Ovary (tissue), 9 donors: ENCODE data around the gene PPIL6. TPM values are rescaled to one million over a fixed set of nuclear protein-coding genes. Genes with fewer than 3 reads are reported as not detected.

Experiments used
- DNase-seq, 5 donors: peaks; one replicate each; pipeline ENCODE4 v3.0.0-alpha.2; 2019 to 2020
- H3K27ac ChIP-seq, 2 donors: fragments of 200-600 bp; one replicate each; pipeline versions ENCODE4 v1.5.1 to v1.8.0; 2019 to 2022
- H3K27me3 ChIP-seq: fragments of 200-600 bp; one replicate; pipeline ENCODE4 v1.8.0; 2022
- H3K36me3 ChIP-seq: fragments of 200-600 bp; sonication (generic); one replicate; pipeline ENCODE4 v1.5.1; 2019
- H3K4me1 ChIP-seq: one replicate; pipeline ENCODE4 v1.8.1; 2013; ENCODE audit warnings: mild to moderate bottlenecking, moderate library complexity; ENCODE audit not compliant: insufficient read depth
- H3K4me3 ChIP-seq: fragments of 200-600 bp; sonication (generic); one replicate; pipeline ENCODE4 v1.5.1; 2017
- H3K9me3 ChIP-seq, 2 donors: fragments of 200-600 bp in 1 of 2; sonication (generic) in 1 of 2; one replicate each; pipeline versions ENCODE4 v1.5.1 to v1.8.1; 2013 to 2019; ENCODE audit warnings: mild to moderate bottlenecking in 1 of 2, moderate library complexity in 1 of 2
- CTCF ChIP-seq, 3 donors: fragments of 450-650 bp in 2 of 3; fragments of 200-600 bp in 1 of 3; IDR thresholded peaks; one replicate each; pipeline versions ENCODE4 v1.5.1 to v1.8.0; 2016 to 2022; ENCODE audit warnings: antibody characterized with exemption in 3 of 3, mild to moderate bottlenecking in 1 of 3
- EP300 ChIP-seq: sonication (generic); formaldehyde crosslinking; IDR thresholded peaks from one replicate; pipeline ENCODE4 v1.6.1; 2017; ENCODE audit warnings: antibody characterized with exemption
- POLR2A ChIP-seq: fragments of 450-650 bp; IDR thresholded peaks from one replicate; pipeline ENCODE4 v1.6.1; 2017; ENCODE audit warnings: antibody characterized with exemption, mild to moderate bottlenecking, moderate library complexity
- WGBS, 3 donors: extraction: QIAGEN DNeasy Blood & Tissue Kit in 1 of 3; methylation state at CpG; one replicate each; pipeline versions ENCODE4 v1.1.5 to v1.1.7; 2013 to 2017; 5-methylcytosine and 5-hydroxymethylcytosine counted together
- intact Hi-C, 4 donors: fragments of 100-400 bp; cut with DNase I; formaldehyde crosslinking; loops; one replicate each; pipeline versions ENCODE4 v1.11.0 to v1.15.1; 2022 to 2023
- polyA plus RNA-seq, 2 donors: library from polyadenylated mRNA; stranded (reverse); fragments of 200-250 nt in 1 of 2; fragments of 350-450 nt in 1 of 2; fragmentation: Illumina TruSeq in 1 of 2; extraction: RNeasy Lipid Tissue Mini Kit (QIAGEN cat#74804) in 1 of 2; gene quantifications; one replicate each; pipeline ENCODE4 v1.2.3, GENCODE V29; 2013 to 2014
- total RNA-seq, 7 donors: library from RNA; depleted of rRNA in 2 of 7; stranded (reverse); fragments of >200 nt in 2 of 7; fragmentation: NEBNext Ultra II Directional in 3 of 7; extraction: Animal tissue kit (Norgen Biotek cat#: 25700) in 3 of 7; gene quantifications; one replicate each; pipeline versions ENCODE4 v1.1.0 to v1.2.4, GENCODE V29; 2016 to 2023
- donor health status: DM: no; HTN: no; CAD: no; lungs with moderate emphysema.
- donor health status: DM: no; HTN: no; CAD: no.
- donor health status: Bipolar disorder and iron deficiency.
- donor health status: DM: yes; HTN: yes; CAD: no.
- donor health status: DM: no; HTN: no; CAD: no.
- donor health status: DM: yes; HTN: yes; CAD: no.

PPIL6 gene
- total and polyA plus RNA-seq, 9 donors: 6.3 to 29.8 (median 10.9) TPM

GRCh38 chr6:109471105-109471810 lies 30.8 kb upstream of the PPIL6 start:
- Histone ChIP-seq H3K27ac (no peak overlapping the region), H3K27me3 (no peaks in the 10 kb centered on the region), H3K9me3 (no peaks in the 10 kb centered on the region), H3K4me1 (no peaks in the 10 kb centered on the region), H3K4me3 (no peak overlapping the region), H3K36me3 (no peaks in the 10 kb centered on the region)
- WGBS, 3 donors: 89 to 91% (median 91%) methylated on average over 5 of the region's 5 CpGs
- intact Hi-C loops: no loop called here
- TF ChIP-seq CTCF (IDR thresholded peaks at IDR 0.05) (no peak), POLR2A (no peak), EP300 (no peak)
- DNase-seq: no peak

- H3K27ac ChIP-seq: no peak overlapping the region
- TF ChIP-seq CTCF (IDR thresholded peaks at IDR 0.05) (no peak), EP300 (no peak), POLR2A (no peak)
- no peaks in the 10 kb centered on the region for H3K9me3 ChIP-seq
- no peak for DNase-seq
- H3K4me3 ChIP-seq: no peak overlapping the region
- no peaks in the 10 kb centered on the region for H3K27me3 ChIP-seq
- WGBS, 3 donors: 84 to 91% (median 85%) methylated on average over 5 of the region's 5 CpGs
- no peaks in the 10 kb centered on the region for H3K36me3 ChIP-seq
- H3K4me1 ChIP-seq: no peaks in the 10 kb centered on the region
- intact Hi-C loops: no loop called here
Observed at GRCh38 chr6:109469591-109470189, 29.3 kb upstream of the PPIL6 start.

- Histone ChIP-seq H3K36me3 (no peaks in the 10 kb centered on the region), H3K4me3 (no peak overlapping the region), H3K27me3 (no peaks in the 10 kb centered on the region), H3K9me3 (no peaks in the 10 kb centered on the region), H3K4me1 (no peaks in the 10 kb centered on the region), H3K27ac (no peak overlapping the region)
- intact Hi-C loops: no loop called here
- 92 to 95% (median 94%) methylated on average over 6 of the region's 6 CpGs for WGBS, 3 donors
- no peak for TF ChIP-seq EP300
- no peak for TF ChIP-seq CTCF (IDR thresholded peaks at IDR 0.05)
- TF ChIP-seq POLR2A: no peak
- DNase-seq: no peak
Observed at GRCh38 chr6:109467696-109468095, 27.3 kb upstream of the PPIL6 start.

GRCh38 chr6:109466212-109466923 lies 25.9 kb upstream of the PPIL6 start:
- no peaks in the 10 kb centered on the region for H3K4me1 ChIP-seq
- no peak overlapping the region for H3K4me3 ChIP-seq
- DNase-seq: no peak
- no peaks in the 10 kb centered on the region for H3K9me3 ChIP-seq
- H3K36me3 ChIP-seq: no peaks in the 10 kb centered on the region
- 87 to 89% (median 88%) methylated on average over 7 of the region's 7 CpGs for WGBS, 3 donors
- intact Hi-C loops: no loop called here
- TF ChIP-seq CTCF (IDR thresholded peaks at IDR 0.05) (no peak), EP300 (no peak), POLR2A (no peak)
- no peak overlapping the region for H3K27ac ChIP-seq
- H3K27me3 ChIP-seq: no peaks in the 10 kb centered on the region
